ENCODE data around the gene CLTCL1. TPM values are rescaled to one million over a fixed set of nuclear protein-coding genes. Genes with fewer than 3 reads are reported as not detected.

Gene CLTCL1
- total RNA-seq, 1 experiment from 2014 or later = 21.7 TPM

DNA sequence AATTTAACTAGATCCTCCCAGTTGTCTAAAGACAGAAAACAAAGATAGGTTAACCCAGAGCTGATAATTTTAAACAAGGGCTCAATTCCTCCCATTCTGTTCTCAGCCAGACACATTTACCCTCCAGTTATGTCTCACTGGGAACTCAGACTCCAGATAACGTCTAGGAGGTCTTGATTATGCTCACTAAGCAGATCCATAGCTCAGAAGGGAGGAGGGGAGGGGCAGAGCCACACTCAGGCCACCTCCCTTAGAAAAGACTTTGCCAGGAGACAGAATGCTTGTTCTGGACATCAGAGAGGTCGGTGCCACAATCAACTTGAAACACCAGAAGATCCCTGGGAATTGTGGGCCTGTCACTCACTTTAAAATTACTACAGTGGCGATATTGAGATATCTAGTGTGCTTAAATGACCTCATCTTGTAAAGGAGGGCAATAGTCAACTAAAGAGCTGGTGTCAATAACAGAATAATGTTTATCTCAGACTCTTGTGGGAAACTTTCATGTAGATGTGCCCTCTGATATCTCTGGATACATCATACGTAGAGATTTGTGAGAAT lies 83.2 kb downstream of the CLTCL1 start:
- H3K9me3 Mint-ChIP-seq (ENCODE audit: unreplicated experiment) = no peaks in the 10 kb centered on the region
- H3K27me3 Mint-ChIP-seq (ENCODE audit: insufficient read depth, unreplicated experiment) = no peaks in the 10 kb centered on the region
- no peak overlapping the region for H3K4me3 Mint-ChIP-seq (ENCODE audit: unreplicated experiment)
- ChIA-PET POLR2A (interaction anchor here (1.0 kb wide), 1 partner anchor 24 kb away, joined by 3 read pairs; no protein-coding TSS in a partner anchor), CTCF (no interaction called here)
- no peak for DNase-seq (ENCODE audit: unreplicated experiment)
- no peaks in the 10 kb centered on the region for H3K4me1 Mint-ChIP-seq (ENCODE audit: insufficient read depth, unreplicated experiment)
- H3K27ac Mint-ChIP-seq (ENCODE audit: low read depth, unreplicated experiment) = no peak overlapping the region
- intact Hi-C loops (cut with micrococcal nuclease) = no loop called here
- BruUV-seq (replicated peaks) = no TSS peak
- TF ChIP-seq, protein P1, sequence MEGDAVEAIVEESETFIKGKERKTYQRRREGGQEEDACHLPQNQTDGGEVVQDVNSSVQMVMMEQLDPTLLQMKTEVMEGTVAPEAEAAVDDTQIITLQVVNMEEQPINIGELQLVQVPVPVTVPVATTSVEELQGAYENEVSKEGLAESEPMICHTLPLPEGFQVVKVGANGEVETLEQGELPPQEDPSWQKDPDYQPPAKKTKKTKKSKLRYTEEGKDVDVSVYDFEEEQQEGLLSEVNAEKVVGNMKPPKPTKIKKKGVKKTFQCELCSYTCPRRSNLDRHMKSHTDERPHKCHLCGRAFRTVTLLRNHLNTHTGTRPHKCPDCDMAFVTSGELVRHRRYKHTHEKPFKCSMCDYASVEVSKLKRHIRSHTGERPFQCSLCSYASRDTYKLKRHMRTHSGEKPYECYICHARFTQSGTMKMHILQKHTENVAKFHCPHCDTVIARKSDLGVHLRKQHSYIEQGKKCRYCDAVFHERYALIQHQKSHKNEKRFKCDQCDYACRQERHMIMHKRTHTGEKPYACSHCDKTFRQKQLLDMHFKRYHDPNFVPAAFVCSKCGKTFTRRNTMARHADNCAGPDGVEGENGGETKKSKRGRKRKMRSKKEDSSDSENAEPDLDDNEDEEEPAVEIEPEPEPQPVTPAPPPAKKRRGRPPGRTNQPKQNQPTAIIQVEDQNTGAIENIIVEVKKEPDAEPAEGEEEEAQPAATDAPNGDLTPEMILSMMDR (IDR thresholded peaks at IDR 0.05; ENCODE audit: unreplicated experiment) = no peak
- peaks cover 47% of the 10 kb centered on the region for H3K36me3 Mint-ChIP-seq (ENCODE audit: insufficient read depth, unreplicated experiment)

DNA sequence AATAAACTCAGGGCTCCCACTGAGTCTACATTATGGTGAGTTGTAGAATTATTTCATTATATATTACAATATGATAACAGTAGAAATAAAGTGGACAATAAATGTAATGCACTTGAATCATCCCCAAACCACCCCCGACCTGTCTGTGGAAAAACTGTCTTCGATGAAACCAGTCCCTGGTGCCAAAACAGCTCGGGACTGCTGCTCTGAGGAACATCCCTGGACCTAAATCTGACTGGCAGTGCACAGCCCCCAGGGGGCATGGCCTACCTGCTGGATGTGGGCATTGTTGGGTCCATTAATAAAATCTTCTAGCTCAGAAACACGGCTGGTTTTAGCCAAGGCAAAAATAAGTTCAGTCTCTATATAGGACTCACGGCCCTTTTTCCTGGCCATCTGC lies 83.6 kb downstream of the CLTCL1 start:
- CTCF ChIA-PET = no interaction called here

DNA sequence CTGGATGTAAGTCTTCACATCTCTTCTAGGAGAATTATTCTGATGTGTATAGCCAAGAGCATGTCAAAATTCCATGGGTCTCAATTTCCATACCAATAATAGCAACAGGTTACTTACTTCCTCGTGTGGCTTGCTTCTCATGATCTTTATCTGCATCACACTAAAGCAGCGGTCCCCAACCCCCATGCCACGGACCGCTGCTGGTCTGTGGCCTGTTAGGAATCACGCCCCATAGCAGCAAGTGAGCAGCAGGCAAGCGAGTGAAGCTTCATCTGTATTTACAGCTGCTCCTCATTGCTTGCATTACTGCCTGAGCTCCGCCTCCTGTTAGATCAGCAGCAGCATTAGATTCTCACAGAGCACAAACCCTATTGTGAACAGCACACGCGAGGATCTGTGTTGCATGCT lies 84.1 kb downstream of the CLTCL1 start:
- BruUV-seq (replicated peaks) = no TSS peak
- no peaks in the 10 kb centered on the region for H3K27me3 Mint-ChIP-seq (ENCODE audit: insufficient read depth, unreplicated experiment)
- no peaks in the 10 kb centered on the region for H3K4me1 Mint-ChIP-seq (ENCODE audit: insufficient read depth, unreplicated experiment)

More for the DNA sequence above, 83.6 kb downstream of the CLTCL1 start:
- TF ChIP-seq, protein P1 (IDR thresholded peaks at IDR 0.05; ENCODE audit: unreplicated experiment) = no peak
- Mint-ChIP-seq H3K27ac (ENCODE audit: low read depth, unreplicated experiment) (no peak overlapping the region), H3K27me3 (ENCODE audit: insufficient read depth, unreplicated experiment) (no peaks in the 10 kb centered on the region), H3K4me1 (ENCODE audit: insufficient read depth, unreplicated experiment) (no peaks in the 10 kb centered on the region), H3K9me3 (ENCODE audit: unreplicated experiment) (peaks cover under 1% of the 10 kb centered on the region), H3K4me3 (ENCODE audit: unreplicated experiment) (no peak overlapping the region), H3K36me3 (ENCODE audit: insufficient read depth, unreplicated experiment) (peaks cover 47% of the 10 kb centered on the region)
- no peak for DNase-seq (ENCODE audit: unreplicated experiment)
- POLR2A ChIA-PET = interaction anchor here (1.0 kb wide), 1 partner anchor 24 kb away, joined by 3 read pairs; no protein-coding TSS in a partner anchor
- intact Hi-C loops (cut with micrococcal nuclease) = no loop called here
- no TSS peak for BruUV-seq (replicated peaks)

DNA sequence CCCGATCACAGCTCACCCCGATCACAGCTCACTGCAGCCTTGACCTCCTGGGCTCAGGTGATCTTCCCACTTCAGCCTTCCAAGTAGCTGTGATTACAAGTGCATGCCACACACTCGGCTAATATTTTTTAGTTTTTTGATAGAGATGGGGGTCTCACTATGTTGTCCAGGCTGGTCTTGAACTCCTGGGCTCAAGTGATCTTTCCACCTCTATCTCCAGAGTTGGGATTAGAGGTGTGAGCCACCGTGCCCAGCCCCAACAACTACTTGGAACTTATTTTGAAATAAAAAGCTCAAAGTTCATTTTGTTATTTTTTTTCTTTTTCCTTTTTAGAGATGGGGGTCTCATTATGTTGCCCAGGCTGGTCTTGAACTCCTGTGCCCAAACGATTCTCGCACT lies 85.2 kb downstream of the CLTCL1 start:
- no TSS peak for BruUV-seq (replicated peaks)
- intact Hi-C loops (cut with micrococcal nuclease) = no loop called here
- H3K4me1 Mint-ChIP-seq (ENCODE audit: insufficient read depth, unreplicated experiment) = no peaks in the 10 kb centered on the region
- ChIA-PET CTCF (interaction anchor here (0.6 kb wide), 1 partner anchor 49 kb away, joined by 3 read pairs; no protein-coding TSS in a partner anchor), POLR2A (interaction anchor here (1.0 kb wide), 1 partner anchor 9 kb away, joined by 3 read pairs; no protein-coding TSS in a partner anchor)
- H3K4me3 Mint-ChIP-seq (ENCODE audit: unreplicated experiment) = no peak overlapping the region
- no peak overlapping the region for H3K27ac Mint-ChIP-seq (ENCODE audit: low read depth, unreplicated experiment)
- no peaks in the 10 kb centered on the region for H3K27me3 Mint-ChIP-seq (ENCODE audit: insufficient read depth, unreplicated experiment)
- no peak for DNase-seq (ENCODE audit: unreplicated experiment)
- TF ChIP-seq, protein P1 (IDR thresholded peaks at IDR 0.05; ENCODE audit: unreplicated experiment) = no peak
- H3K9me3 Mint-ChIP-seq (ENCODE audit: unreplicated experiment) = peaks cover 6% of the 10 kb centered on the region
- H3K36me3 Mint-ChIP-seq (ENCODE audit: insufficient read depth, unreplicated experiment) = peaks cover 45% of the 10 kb centered on the region

More for the DNA sequence above, 84.1 kb downstream of the CLTCL1 start:
- ChIA-PET CTCF (no interaction called here), POLR2A (interaction anchor here (1.0 kb wide), 1 partner anchor 23 kb away, joined by 3 read pairs; no protein-coding TSS in a partner anchor)
- no peak for DNase-seq (ENCODE audit: unreplicated experiment)
- H3K9me3 Mint-ChIP-seq (ENCODE audit: unreplicated experiment) = peaks cover 5% of the 10 kb centered on the region
- intact Hi-C loops (cut with micrococcal nuclease) = no loop called here
- peaks cover 46% of the 10 kb centered on the region for H3K36me3 Mint-ChIP-seq (ENCODE audit: insufficient read depth, unreplicated experiment)
- no peak overlapping the region for H3K27ac Mint-ChIP-seq (ENCODE audit: low read depth, unreplicated experiment)
- TF ChIP-seq, protein P1 (IDR thresholded peaks at IDR 0.05; ENCODE audit: unreplicated experiment) = no peak
- H3K4me3 Mint-ChIP-seq (ENCODE audit: unreplicated experiment) = no peak overlapping the region

Measured in MCF 10A (cell line).